ENCODE results near the gene CHMP3.
"Not testable (repeated sequence)": the region's sequence is repeated elsewhere in the genome, so short reads cannot be mapped to it uniquely, and the experiment has no call there.

CHMP3 gene

GRCh38 chr2:86562922-86563649 is at the start of gene CHMP3:
Gene CHMP3, minus strand, starts transcription at chr2:86563443. Its CDS starts 95 bp downstream, at chr2:86563348.
- peak; percentile 97 for DNase-seq

- no peak for DNase-seq
Observed at GRCh38 chr2:86610871-86611270, 47.6 kb upstream of the CHMP3 start.

- DNase-seq = no peak
Observed at GRCh38 chr2:86608832-86609410, 45.7 kb upstream of the CHMP3 start.

- no peak for DNase-seq
Observed at GRCh38 chr2:86603905-86604304, 40.7 kb upstream of the CHMP3 start.

- DNase-seq = no peak
Observed at GRCh38 chr2:86598966-86599365, 35.7 kb upstream of the CHMP3 start.

- DNase-seq = no peak
Observed at GRCh38 chr2:86596118-86596517, 32.9 kb upstream of the CHMP3 start.

- no peak for DNase-seq
Observed at GRCh38 chr2:86593266-86593665, 30.0 kb upstream of the CHMP3 start.

- no peak for DNase-seq
Observed at GRCh38 chr2:86592547-86593230, 29.4 kb upstream of the CHMP3 start.

GRCh38 chr2:86589701-86590100 is 26.5 kb upstream of the CHMP3 start:
- DNase-seq = not testable (repeated sequence)

GRCh38 chr2:86584151-86584913 is 21.1 kb upstream of the CHMP3 start:
- peak; percentile 34 for DNase-seq

- no peak for DNase-seq
Observed at GRCh38 chr2:86580560-86580959, 17.3 kb upstream of the CHMP3 start.

GRCh38 chr2:86577817-86578456 is 14.7 kb upstream of the CHMP3 start:
- no peak for DNase-seq

GRCh38 chr2:86570059-86570458 is 6.8 kb upstream of the CHMP3 start:
- DNase-seq = no peak

- DNase-seq = no peak
Observed at GRCh38 chr2:86566821-86567190, 3.6 kb upstream of the CHMP3 start.

- no peak for DNase-seq
Observed at GRCh38 chr2:86566158-86566820, 3.0 kb upstream of the CHMP3 start.

GRCh38 chr2:86563650-86564061 is 413 bp upstream of the CHMP3 start:
- DNase-seq = no peak

- DNase-seq = no peak
Observed at GRCh38 chr2:86562485-86562921, 740 bp downstream of the CHMP3 start.

- DNase-seq = no peak
Observed at GRCh38 chr2:86557836-86558235, 5.4 kb downstream of the CHMP3 start.

GRCh38 chr2:86556508-86556907 is 6.7 kb downstream of the CHMP3 start:
- no peak for DNase-seq

- DNase-seq = no peak
Observed at GRCh38 chr2:86552889-86553288, 10.4 kb downstream of the CHMP3 start.

GRCh38 chr2:86549963-86550725 is 13.1 kb downstream of the CHMP3 start:
- not testable (repeated sequence) for DNase-seq

Measured in KG1 (cell line).